GM04504 (cell line): Measurements from ENCODE around the gene KIR2DL3.
"Not testable (repeated sequence)": the region's sequence is repeated elsewhere in the genome, so short reads cannot be mapped to it uniquely, and the experiment has no call there.

Experiments used
- DNase-seq: peaks from one replicate; pipeline ENCODE4 v3.0.0-alpha.2; 2012; ENCODE audit warnings: low read depth

The KIR2DL3 gene

DNA sequence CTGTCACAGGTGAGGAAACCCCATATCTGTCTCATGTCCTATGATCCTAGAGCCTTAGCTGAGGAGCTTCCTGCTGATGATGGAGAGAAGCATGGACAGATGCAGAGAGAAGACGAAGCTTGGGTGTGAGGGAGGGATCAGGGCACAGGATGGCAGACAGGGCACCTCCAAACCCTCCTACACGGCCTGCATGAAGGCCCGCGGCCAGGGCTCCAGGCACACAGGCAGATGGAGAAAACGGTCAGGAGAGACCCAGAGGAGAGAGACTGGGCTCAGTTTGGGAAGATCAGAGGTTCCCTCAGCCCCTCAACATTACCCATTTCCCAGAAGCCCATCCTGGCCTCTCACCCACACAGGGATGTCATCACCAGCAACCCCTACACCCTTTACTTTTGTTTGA, 5.8 kb downstream of the KIR2DL3 start:
- DNase-seq: not testable (repeated sequence)

DNA sequence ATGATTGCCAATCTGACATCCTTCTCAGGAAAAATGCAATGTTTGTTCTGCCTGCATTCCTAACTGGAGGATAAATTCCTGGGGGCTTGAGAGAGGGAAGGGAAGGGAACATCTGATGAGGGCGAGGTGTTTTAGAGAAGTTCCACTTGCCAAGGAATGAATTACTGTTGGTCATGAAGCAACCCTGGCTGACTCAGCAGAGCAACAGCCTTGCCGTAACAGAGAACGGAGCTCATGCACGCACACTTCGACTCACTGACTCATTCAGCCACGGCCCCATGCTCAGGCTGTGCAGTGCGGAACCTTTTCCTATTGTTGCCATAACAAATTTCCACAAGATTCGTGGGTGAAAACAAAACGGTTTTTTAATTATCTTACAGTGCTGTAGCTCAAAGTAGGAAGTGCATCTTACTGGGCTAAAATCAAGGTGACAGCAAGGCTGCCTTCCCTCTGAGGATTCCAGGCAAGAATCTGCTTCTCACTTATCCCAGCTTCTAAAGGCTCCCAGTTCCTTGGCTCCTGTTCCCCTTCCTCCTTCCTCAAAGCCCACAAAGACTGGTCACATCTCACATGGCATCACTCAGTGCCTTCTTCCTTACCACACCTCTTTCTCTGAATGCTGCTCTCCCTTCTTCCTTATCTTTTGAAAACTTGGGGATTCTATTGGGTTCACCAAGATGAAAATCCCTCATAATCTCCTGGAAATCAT, 9.5 kb downstream of the KIR2DL3 start:
- not testable (repeated sequence) for DNase-seq

DNA sequence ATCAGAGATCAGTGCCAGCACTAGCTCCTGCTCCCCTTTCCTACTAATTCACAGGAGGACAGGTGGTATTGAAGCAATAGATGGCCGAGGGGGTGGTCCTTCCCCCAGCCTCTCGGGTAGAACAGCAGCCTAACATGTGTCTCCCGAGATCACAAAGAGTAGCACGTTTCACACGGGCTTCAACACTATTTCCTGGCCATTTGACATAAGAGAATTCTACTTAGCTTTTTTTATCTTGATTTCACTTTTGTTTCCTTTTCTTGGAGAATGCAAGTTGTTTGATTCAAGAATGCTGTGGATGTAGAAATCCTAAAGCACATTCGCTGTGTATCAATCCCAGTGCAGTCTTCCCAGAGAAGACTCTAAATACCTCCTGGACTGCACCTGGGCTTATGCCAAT, 12.0 kb downstream of the KIR2DL3 start:
- not testable (repeated sequence) for DNase-seq

DNA sequence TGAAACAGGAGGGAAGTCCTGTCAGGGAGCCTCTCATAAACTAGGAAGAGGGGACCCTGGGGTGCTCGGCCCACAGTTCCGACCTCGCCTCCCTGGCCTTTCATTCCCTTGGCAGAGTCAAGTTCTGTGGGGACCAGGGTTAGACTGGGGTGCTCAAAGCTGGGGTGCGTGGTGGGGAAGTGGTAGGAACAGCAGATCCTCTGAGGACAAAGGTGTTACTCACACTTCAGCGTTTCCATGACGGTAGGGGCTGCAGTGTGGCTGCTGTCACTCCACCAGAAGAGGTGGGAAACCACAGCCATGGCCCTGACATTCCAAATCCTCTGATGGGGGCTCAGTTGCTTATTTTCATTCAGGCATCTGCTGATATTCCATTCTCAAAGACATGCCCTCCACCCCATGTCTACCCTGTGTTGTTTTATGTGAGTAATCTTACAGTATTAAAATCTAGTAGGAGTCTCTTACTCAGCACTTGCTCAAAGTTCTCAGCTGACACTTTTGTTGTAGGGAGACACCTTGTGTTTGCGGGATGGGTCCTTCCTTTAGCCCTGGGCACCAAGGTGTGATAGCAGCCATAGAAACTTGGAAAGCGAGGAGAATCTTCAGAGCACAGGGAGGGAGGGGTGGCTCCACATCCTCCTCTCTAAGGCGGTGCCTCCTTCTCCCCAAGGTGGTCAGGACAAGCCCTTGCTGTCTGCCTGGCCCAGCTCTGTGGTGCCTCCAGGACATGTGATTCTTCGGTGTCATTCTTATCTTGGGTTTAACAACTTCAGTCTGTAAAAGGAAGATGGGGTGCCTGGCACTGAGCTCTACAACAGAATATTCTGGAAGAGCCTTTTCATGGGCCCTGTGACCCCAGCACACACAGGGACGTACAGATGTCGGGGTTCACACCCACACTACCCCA, 18.1 kb downstream of the KIR2DL3 start:
- not testable (repeated sequence) for DNase-seq

DNA sequence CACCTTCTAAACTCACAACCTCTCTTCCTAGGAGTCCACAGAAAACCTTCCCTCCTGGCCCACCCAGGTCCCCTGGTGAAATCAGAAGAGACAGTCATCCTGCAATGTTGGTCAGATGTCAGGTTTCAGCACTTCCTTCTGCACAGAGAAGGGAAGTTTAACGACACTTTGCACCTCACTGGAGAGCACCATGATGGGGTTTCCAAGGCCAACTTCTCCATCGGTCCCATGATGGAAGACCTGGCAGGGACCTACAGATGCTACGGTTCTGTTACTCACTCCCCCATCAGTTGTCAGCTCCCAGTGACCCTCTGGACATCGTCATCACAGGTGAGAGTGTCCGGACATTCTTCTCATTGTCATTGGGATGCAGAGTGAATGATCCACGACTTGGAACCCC, 20.3 kb downstream of the KIR2DL3 start:
- DNase-seq: not testable (repeated sequence)

DNA sequence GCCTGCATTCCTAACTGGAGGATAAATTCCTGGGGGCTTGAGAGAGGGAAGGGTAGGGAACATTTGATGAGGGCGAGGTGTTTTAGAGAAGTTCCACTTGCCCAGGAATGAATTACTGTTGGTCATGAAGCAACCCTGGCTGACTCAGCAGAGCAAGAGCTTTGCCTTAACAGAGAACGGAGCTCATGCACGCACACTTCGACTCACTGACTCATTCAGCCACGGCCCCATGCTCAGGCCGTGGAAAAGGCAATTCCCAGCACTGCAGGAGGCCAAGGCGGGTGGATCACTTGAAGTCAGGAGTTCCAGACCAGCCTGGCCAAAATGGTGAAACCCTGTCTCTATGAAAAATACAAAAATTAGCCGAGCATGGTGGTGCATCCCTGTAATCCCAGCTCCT, 25.9 kb downstream of the KIR2DL3 start:
- DNase-seq: not testable (repeated sequence)

GRCh38 chr19:54766464-54766863, 28.2 kb downstream of the KIR2DL3 start:
- not testable (repeated sequence) for DNase-seq

DNA sequence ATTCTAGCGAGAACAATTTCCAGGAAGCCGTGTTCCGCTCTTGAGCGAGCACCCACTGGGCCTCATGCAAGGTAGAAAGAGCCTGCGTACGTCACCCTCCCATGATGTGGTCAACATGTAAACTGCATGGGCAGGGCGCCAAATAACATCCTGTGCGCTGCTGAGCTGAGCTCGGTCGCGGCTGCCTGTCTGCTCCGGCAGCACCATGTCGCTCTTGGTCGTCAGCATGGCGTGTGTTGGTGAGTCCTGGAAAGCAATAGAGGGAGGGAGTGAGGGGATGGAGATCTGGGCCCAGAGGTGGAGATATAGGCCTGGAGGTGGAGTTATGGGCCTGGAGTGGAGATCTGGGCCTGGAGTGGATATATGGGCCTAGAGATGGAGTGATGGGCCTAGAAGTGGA, 31.3 kb downstream of the KIR2DL3 start, which contains the start of gene KIR2DL1:
Gene KIR2DL1 (plus strand): TSS at position 148 of the 400 bp plus-strand sequence. CDS start 58 bp downstream, at position 206.
- DNase-seq: not testable (repeated sequence)

- not testable (repeated sequence) for DNase-seq
Measured at GRCh38 chr19:54770511-54770910, 32.2 kb downstream of the KIR2DL3 start.

DNA sequence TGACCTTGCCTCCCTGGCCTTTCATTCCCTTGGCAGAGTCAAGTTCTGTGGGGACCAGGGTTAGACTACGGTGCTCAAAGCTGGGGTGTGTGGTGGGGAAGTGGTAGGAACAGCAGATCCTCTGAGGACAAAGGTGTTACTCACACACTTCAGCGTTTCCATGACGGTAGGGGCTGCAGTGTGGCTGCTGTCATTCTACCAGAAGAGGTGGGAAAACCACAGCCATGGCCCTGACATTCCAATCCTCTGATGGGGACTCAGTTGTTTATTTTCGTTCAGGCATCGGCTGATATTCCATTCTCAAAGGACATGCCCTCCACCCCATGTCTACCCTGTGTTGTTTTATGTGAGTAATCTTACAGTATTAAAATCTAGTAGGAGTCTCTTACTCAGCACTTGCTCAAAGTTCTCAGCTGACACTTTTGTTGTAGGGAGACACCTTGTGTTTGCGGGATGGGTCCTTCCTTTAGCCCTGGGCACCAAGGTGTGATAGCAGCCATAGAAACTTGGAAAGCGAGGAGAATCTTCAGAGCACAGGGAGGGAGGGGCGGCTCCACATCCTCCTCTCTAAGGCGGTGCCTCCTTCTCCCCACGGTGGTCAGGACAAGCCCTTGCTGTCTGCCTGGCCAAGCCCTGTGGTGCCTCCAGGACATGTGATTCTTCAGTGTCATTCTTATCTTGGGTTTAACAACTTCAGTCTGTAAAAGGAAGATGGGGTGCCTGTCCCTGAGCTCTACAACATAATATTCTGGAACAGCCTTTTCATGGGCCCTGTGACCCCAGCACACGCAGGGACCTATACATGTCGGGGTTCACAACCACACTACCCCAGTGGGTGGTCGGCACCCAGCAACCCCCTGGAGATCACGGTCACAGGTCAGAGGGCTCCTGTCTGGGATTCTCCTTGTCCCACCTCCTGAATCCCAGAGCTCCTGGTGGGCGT, 33.0 kb downstream of the KIR2DL3 start:
- DNase-seq: not testable (repeated sequence)

DNA sequence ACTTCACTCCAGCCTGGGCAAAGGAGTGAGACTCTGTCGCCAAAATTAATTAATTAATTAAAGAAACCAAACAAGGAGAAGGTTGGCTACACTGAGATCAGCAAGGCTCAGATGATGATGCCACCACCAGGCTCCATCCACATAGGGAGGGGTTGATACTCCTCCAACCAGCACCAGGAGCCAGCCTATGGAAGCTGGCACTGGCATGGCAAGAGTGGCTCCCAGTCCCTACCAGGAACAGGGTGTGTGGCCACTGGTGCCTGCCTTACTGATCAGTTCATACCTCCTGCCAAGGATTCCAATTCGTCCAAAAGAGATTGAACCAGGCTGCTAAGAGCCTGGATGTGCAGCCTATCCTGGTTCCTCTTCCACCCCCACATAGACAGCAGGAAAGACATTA, 34.4 kb downstream of the KIR2DL3 start:
- DNase-seq: not testable (repeated sequence)

DNA sequence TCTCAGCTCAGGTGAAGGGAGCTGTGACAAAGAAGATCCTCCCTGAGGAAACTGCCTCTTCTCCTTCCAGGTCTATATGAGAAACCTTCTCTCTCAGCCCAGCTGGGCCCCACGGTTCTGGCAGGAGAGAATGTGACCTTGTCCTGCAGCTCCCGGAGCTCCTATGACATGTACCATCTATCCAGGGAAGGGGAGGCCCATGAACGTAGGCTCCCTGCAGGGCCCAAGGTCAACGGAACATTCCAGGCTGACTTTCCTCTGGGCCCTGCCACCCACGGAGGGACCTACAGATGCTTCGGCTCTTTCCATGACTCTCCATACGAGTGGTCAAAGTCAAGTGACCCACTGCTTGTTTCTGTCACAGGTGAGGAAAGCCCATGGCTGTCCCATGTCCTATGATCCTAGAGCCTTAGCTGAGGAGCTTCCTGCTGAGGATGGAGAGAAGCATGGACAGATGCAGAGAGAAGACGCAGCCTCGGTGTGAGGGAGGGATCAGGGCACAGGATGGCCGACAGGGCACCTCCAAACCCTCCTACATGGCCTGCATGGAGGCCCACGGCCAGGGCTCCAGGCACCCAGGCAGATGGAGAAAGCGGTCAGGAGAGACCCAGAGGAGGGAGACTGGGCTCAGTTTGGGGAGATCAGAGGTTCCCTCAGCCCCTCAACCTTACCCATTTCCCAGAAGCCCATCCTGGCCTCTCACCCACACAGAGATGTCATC, 36.9 kb downstream of the KIR2DL3 start:
- not testable (repeated sequence) for DNase-seq

DNA sequence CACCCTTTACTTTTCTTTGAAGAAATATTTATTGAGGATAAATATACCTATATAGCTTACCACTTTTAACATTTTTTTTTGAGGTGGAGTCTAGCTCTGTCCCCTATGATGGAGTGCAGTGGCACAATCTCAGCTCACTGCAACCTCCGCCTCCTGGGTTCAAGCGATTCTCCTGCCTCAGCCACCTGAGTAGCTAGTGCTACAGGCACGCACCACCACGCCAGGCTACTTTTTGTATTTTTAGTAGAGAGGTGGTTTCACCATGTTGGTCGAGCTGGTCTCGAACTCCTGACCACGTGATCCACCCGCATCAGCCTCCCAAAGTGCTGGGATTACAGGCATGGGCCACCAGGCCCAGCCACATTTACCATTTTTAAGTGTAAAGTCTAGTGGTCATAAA, 37.5 kb downstream of the KIR2DL3 start:
- DNase-seq: not testable (repeated sequence)

- not testable (repeated sequence) for DNase-seq
Measured at GRCh38 chr19:54777851-54778250, 39.5 kb downstream of the KIR2DL3 start.

GRCh38 chr19:54778896-54779295, 40.6 kb downstream of the KIR2DL3 start:
- not testable (repeated sequence) for DNase-seq

- DNase-seq: not testable (repeated sequence)
Measured at GRCh38 chr19:54782916-54783315, 44.6 kb downstream of the KIR2DL3 start.

DNA sequence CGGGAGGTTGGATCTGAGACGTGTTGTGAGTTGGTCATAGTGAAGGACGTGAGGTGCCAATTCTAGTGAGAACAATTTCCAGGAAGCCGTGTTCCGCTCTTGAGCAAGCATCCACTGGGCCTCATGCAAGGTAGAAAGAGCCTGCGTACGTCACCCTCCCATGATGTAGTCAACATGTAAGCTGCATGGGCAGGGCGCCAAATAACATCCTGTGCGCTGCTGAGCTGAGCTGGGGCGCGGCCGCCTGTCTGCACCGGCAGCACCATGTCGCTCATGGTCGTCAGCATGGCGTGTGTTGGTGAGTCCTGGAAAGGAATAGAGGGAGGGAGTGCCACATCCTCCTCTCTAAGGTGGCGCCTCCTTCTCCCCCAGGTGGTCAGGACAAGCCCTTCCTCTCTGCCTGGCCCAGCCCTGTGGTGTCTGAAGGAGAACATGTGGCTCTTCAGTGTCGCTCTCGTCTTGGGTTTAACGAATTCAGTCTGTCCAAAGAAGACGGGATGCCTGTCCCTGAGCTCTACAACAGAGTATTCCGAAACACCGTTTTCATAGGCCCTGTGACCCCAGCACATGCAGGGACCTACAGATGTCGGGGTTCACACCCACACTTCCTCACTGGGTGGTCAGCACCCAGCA, 47.9 kb downstream of the KIR2DL3 start:
- not testable (repeated sequence) for DNase-seq

- DNase-seq: not testable (repeated sequence)
Measured at GRCh38 chr19:54788154-54788553, 49.8 kb downstream of the KIR2DL3 start.

DNA sequence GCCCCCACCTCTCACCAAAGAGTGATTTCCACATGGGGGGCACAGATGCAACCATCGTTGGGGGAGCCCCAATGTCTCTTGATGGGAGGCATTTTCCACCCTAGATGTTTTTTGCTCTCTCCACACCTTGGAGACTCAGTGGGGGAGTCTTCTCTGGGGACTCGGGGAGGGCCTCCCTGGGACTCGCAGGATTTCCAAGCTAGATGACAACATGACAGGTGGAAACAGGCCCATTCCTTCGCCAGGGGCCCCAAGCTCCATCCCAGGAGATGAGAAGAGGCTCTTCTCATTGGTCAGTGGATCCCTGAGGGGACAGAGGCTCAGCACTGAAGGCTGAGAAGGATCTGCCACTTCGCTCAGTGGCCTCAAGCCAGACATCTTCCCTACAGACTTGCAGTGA, 52.4 kb downstream of the KIR2DL3 start:
- DNase-seq: no peak

- DNase-seq: no peak
Measured at GRCh38 chr19:54791476-54791875, 53.2 kb downstream of the KIR2DL3 start.

GRCh38 chr19:54792814-54793213, 54.5 kb downstream of the KIR2DL3 start:
- no peak for DNase-seq
